Melanocyte of skin (primary cell): ENCODE measurements around the gene CGRRF1. TPM values are rescaled to one million over a fixed set of nuclear protein-coding genes. Genes with fewer than 3 reads are reported as not detected.

Source experiments
- total RNA-seq, 2 donors: library from RNA; depleted of rRNA; stranded (reverse); fragments of >200 nt; gene quantifications; 2 replicates each; pipeline ENCODE4 v1.2.3, GENCODE V29; 2012

The CGRRF1 gene, protein sequence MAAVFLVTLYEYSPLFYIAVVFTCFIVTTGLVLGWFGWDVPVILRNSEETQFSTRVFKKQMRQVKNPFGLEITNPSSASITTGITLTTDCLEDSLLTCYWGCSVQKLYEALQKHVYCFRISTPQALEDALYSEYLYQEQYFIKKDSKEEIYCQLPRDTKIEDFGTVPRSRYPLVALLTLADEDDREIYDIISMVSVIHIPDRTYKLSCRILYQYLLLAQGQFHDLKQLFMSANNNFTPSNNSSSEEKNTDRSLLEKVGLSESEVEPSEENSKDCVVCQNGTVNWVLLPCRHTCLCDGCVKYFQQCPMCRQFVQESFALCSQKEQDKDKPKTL
- 10 to 100 TPM; 11.7 to 15.7 TPM for total RNA-seq

GRCh38 chr14:54509546-54510501, at the start of gene CGRRF1:
Gene CGRRF1, plus strand, starts transcription at chr14:54509906. Its CDS starts 54 bp downstream, at chr14:54509960.

GRCh38 chr14:54488646-54489317, 20.9 kb upstream of the CGRRF1 start, which contains the start of gene GMFB:
Gene GMFB, minus strand, starts transcription at chr14:54488980. Its CDS starts 53 bp downstream, at chr14:54488927.

GRCh38 chr14:54566410-54567223, 56.9 kb downstream of the CGRRF1 start, which contains the start of gene SAMD4A:
Gene SAMD4A, plus strand, starts transcription at chr14:54567128. Its CDS starts 789 bp downstream, at chr14:54567917.

Other genes starting within 250 kb of the CGRRF1 start
- 100 to 1,000 TPM in 1 of 2 donors, 10 to 100 TPM in 1; 55.4 to 130 TPM for gene CDKN3, start 112.9 kb upstream of the CGRRF1 start, total RNA-seq
- 10 to 100 TPM; 86.6 to 92.9 TPM for gene CNIH1, start 68.5 kb upstream of the CGRRF1 start, total RNA-seq
- 10 to 100 TPM; 80.9 to 92.2 TPM for gene GMFB, start 20.9 kb upstream of the CGRRF1 start, total RNA-seq
- 10 to 100 TPM; 24.4 to 25.3 TPM for gene SAMD4A, start 57.2 kb downstream of the CGRRF1 start, total RNA-seq